ENCODE measurements around the gene JMJD4. TPM values are rescaled to one million over a fixed set of nuclear protein-coding genes. Genes with fewer than 3 reads are reported as not detected.

The JMJD4 gene
- polyA plus RNA-seq (2013, experiment 1 of 2), result 10.8 TPM
- polyA plus RNA-seq (2013, experiment 2 of 2), result 10.8 TPM

DNA sequence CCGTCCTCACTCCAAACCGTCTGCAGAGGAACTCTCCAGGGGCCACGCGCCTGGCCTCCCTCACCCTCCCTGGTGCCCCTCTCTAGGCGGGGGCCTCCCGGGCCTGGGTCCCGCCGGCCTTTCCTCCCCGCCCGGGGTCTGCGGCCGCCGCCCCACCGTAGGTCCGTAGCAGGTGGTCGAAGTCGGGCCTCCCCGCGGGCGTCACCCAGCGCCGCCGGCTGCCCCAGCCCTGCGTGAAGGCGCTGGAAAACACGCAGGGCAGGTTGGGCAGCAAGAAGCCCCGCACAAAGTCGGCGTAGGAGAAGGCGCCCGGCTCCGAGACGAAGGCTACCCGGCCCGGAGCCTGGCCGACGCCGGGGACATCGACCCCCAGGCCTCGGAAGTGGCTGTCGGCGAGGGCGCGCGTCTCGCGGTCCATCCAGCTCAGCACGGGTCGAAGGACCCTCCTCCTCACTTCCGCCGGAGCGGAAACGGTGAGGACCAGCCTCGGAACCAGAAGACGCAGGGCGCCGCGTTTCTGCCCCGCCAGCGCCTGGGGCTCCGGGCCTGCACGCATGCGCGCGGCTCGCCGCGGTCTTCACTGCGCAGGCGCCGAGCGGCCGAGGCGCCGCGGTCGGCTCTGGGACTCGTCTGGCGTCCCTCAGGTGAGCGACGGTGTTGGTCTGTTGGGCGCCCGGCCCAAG, at the start of gene JMJD4, which contains the start of gene SNAP47:
JMJD4 (minus strand) TSS at position 447 of the 683 bp plus-strand sequence; CDS start at position 418, 29 bp downstream.
SNAP47 (plus strand) TSS at position 580 of the 683 bp plus-strand sequence. CDS start 12,302 bp downstream, outside the sequence.
- peak; percentile 96 for DNase-seq
- peak within 1 kb of the TSS; percentile 98 for H3K56ac ChIP-seq (ENCODE audit: low read length)
- H3K4me2 ChIP-seq (ENCODE audit: low read length), result peak within 1 kb of the TSS; percentile 93
- H4K5ac ChIP-seq (ENCODE audit: low read length), result no peak within 1 kb of the TSS
- H3K4me3 ChIP-seq (ENCODE audit: low read length), result peak within 1 kb of the TSS; percentile 89
- no peak within 1 kb of the TSS for H3K23ac ChIP-seq (ENCODE audit: low read length)
- peak within 1 kb of the TSS; percentile 10 for H2BK120ac ChIP-seq (ENCODE audit: low read depth, low read length)
- peak within 1 kb of the TSS; percentile 77 for H3K4ac ChIP-seq (ENCODE audit: low read depth, low read length)
- no peaks in the 10 kb centered on the region for H3K27me3 ChIP-seq (ENCODE audit: insufficient read depth, low read length, poor library complexity)
- H4K8ac ChIP-seq (ENCODE audit: low read depth, low read length), result peak within 1 kb of the TSS; percentile 79
- no peak within 1 kb of the TSS for H3K27ac ChIP-seq (ENCODE audit: low read depth, low read length)
- no peak within 1 kb of the TSS for H2BK15ac ChIP-seq (replicated peaks; ENCODE audit: low read depth)
- peak within 1 kb of the TSS; percentile 85 for H2AK5ac ChIP-seq (ENCODE audit: low read length)
- peaks cover 27% of the 10 kb centered on the region for H3K79me1 ChIP-seq (ENCODE audit: low read length)
- H3K4me1 ChIP-seq (ENCODE audit: control insufficient read depth, low read depth, low read length), result peaks cover 2% of the 10 kb centered on the region
- no peak within 1 kb of the TSS for H2BK5ac ChIP-seq (ENCODE audit: low read length)
- H3K18ac ChIP-seq (ENCODE audit: low read length), result peak within 1 kb of the TSS; percentile 62
- H3K9ac ChIP-seq (ENCODE audit: low read length), result peak within 1 kb of the TSS; percentile 88
- WGBS (ENCODE audit: extremely low coverage, insufficient coverage, low lambda C conversion rate), result no CpG with 5 or more reads among the region's 83 CpGs
- H3K79me2 ChIP-seq (ENCODE audit: control insufficient read depth, insufficient read depth, low read length), result peaks cover 42% of the 10 kb centered on the region
- H3K36me3 ChIP-seq (ENCODE audit: control insufficient read depth, insufficient read depth, low read length), result peaks cover 5% of the 10 kb centered on the region

GRCh38 chr1:227782226-227782625, 47.1 kb upstream of the JMJD4 start:
- Histone ChIP-seq H3K4me2 (ENCODE audit: low read length) (no peak overlapping the region), H3K79me2 (ENCODE audit: control insufficient read depth, insufficient read depth, low read length) (no peaks in the 10 kb centered on the region), H2BK5ac (ENCODE audit: low read length) (no peak overlapping the region), H4K5ac (ENCODE audit: low read length) (no peak overlapping the region), H3K56ac (ENCODE audit: low read length) (no peak overlapping the region), H3K79me1 (ENCODE audit: low read length) (no peaks in the 10 kb centered on the region), H3K36me3 (ENCODE audit: control insufficient read depth, insufficient read depth, low read length) (no peaks in the 10 kb centered on the region), H2AK5ac (ENCODE audit: low read length) (no peak overlapping the region), H4K8ac (ENCODE audit: low read depth, low read length) (no peak overlapping the region), H3K9ac (ENCODE audit: low read length) (no peak overlapping the region), H3K27ac (ENCODE audit: low read depth, low read length) (no peak overlapping the region), H2BK15ac (replicated peaks; ENCODE audit: low read depth) (no peak overlapping the region), H3K23ac (ENCODE audit: low read length) (no peak overlapping the region), H2BK120ac (ENCODE audit: low read depth, low read length) (no peak overlapping the region), H3K4ac (ENCODE audit: low read depth, low read length) (no peak overlapping the region), H3K4me1 (ENCODE audit: control insufficient read depth, low read depth, low read length) (no peaks in the 10 kb centered on the region), H3K4me3 (ENCODE audit: low read length) (no peak overlapping the region), H3K18ac (ENCODE audit: low read length) (no peak overlapping the region), H3K27me3 (ENCODE audit: insufficient read depth, low read length, poor library complexity) (no peaks in the 10 kb centered on the region)
- no CpG with 5 or more reads among the region's 4 CpGs for WGBS (ENCODE audit: extremely low coverage, insufficient coverage, low lambda C conversion rate)
- DNase-seq, result no peak

DNA sequence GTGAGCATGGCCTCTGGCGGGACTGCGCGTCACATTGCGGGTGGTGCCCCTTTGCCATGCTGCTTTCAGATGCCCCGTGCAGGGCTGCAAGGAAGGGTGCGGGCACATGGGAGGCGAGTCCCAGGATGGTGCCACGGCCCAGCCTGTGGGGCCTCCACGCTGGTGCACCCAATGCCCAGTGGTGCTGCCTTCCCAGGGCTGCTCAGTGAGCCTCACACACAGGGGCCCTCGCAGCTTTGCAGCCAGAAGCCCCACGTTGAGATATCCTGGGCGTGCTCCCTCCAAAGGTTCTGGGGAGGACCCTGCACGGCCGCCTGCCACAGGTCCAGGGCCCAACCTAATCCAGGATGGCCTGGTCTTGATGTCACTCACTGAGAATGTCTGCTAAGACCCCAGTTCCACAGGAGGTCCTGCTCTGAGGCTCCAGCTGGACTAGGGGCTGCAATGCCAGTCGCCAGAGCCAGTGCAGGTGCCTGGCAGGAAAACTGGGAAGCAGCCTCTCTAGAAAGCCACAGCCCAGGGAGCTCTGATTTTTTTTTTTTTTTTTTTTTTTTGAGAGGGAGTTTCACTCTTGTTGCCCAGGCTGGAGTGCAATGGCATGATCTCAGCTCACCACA, 46.3 kb upstream of the JMJD4 start:
- Histone ChIP-seq H4K8ac (ENCODE audit: low read depth, low read length) (no peak overlapping the region), H3K23ac (ENCODE audit: low read length) (no peak overlapping the region), H2BK120ac (ENCODE audit: low read depth, low read length) (no peak overlapping the region), H3K27me3 (ENCODE audit: insufficient read depth, low read length, poor library complexity) (no peaks in the 10 kb centered on the region), H3K4me3 (ENCODE audit: low read length) (no peak overlapping the region), H3K4ac (ENCODE audit: low read depth, low read length) (no peak overlapping the region), H3K27ac (ENCODE audit: low read depth, low read length) (no peak overlapping the region), H3K56ac (ENCODE audit: low read length) (no peak overlapping the region), H2AK5ac (ENCODE audit: low read length) (no peak overlapping the region), H3K36me3 (ENCODE audit: control insufficient read depth, insufficient read depth, low read length) (no peaks in the 10 kb centered on the region), H3K18ac (ENCODE audit: low read length) (no peak overlapping the region), H3K9ac (ENCODE audit: low read length) (no peak overlapping the region), H2BK5ac (ENCODE audit: low read length) (no peak overlapping the region), H2BK15ac (replicated peaks; ENCODE audit: low read depth) (no peak overlapping the region), H3K4me1 (ENCODE audit: control insufficient read depth, low read depth, low read length) (no peaks in the 10 kb centered on the region), H4K5ac (ENCODE audit: low read length) (no peak overlapping the region), H3K4me2 (ENCODE audit: low read length) (no peak overlapping the region), H3K79me2 (ENCODE audit: control insufficient read depth, insufficient read depth, low read length) (no peaks in the 10 kb centered on the region), H3K79me1 (ENCODE audit: low read length) (no peaks in the 10 kb centered on the region)
- no CpG with 5 or more reads among the region's 15 CpGs for WGBS (ENCODE audit: extremely low coverage, insufficient coverage, low lambda C conversion rate)
- DNase-seq, result no peak

- Histone ChIP-seq H3K56ac (ENCODE audit: low read length) (no peak overlapping the region), H3K4me1 (ENCODE audit: control insufficient read depth, low read depth, low read length) (no peaks in the 10 kb centered on the region), H3K79me2 (ENCODE audit: control insufficient read depth, insufficient read depth, low read length) (no peaks in the 10 kb centered on the region), H3K4ac (ENCODE audit: low read depth, low read length) (no peak overlapping the region), H4K8ac (ENCODE audit: low read depth, low read length) (no peak overlapping the region), H3K27me3 (ENCODE audit: insufficient read depth, low read length, poor library complexity) (no peaks in the 10 kb centered on the region), H3K36me3 (ENCODE audit: control insufficient read depth, insufficient read depth, low read length) (no peaks in the 10 kb centered on the region), H3K4me3 (ENCODE audit: low read length) (no peak overlapping the region), H2BK5ac (ENCODE audit: low read length) (no peak overlapping the region), H3K4me2 (ENCODE audit: low read length) (no peak overlapping the region), H3K18ac (ENCODE audit: low read length) (no peak overlapping the region), H3K23ac (ENCODE audit: low read length) (no peak overlapping the region), H2BK15ac (replicated peaks; ENCODE audit: low read depth) (no peak overlapping the region), H2AK5ac (ENCODE audit: low read length) (no peak overlapping the region), H4K5ac (ENCODE audit: low read length) (no peak overlapping the region), H2BK120ac (ENCODE audit: low read depth, low read length) (no peak overlapping the region), H3K9ac (ENCODE audit: low read length) (no peak overlapping the region), H3K79me1 (ENCODE audit: low read length) (no peaks in the 10 kb centered on the region), H3K27ac (ENCODE audit: low read depth, low read length) (no peak overlapping the region)
- WGBS (ENCODE audit: extremely low coverage, insufficient coverage, low lambda C conversion rate), result no CpG with 5 or more reads among the region's 23 CpGs
- DNase-seq, result no peak
These were observed 45.3 kb upstream of the JMJD4 start for GRCh38 chr1:227780101-227781044.

DNA sequence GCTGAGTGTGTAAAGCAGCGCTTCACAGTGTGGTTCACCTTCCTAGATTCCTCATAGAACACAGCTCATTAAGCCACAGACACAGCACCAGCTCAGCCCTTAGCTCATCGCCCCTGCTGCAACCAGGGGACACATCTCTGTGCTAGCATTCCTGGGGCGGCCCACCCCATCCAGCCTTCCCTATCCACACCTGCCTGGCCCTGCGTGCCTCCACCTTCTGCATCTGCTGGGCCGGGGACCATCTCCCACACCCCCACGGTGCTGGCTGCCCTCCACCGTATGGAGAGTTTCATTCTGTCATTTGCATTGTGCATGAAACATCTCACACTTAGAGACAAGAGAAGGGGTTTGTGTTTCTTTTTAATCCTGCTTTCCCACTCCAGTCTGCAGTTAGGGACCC, 44.6 kb upstream of the JMJD4 start:
- no peak overlapping the region for H3K4me2 ChIP-seq (ENCODE audit: low read length)
- H3K27me3 ChIP-seq (ENCODE audit: insufficient read depth, low read length, poor library complexity), result no peaks in the 10 kb centered on the region

More for the DNA sequence above, 44.6 kb upstream of the JMJD4 start:
- Histone ChIP-seq H4K5ac (ENCODE audit: low read length) (no peak overlapping the region), H3K27ac (ENCODE audit: low read depth, low read length) (no peak overlapping the region), H2BK120ac (ENCODE audit: low read depth, low read length) (no peak overlapping the region), H3K4me3 (ENCODE audit: low read length) (no peak overlapping the region), H2BK5ac (ENCODE audit: low read length) (no peak overlapping the region), H3K9ac (ENCODE audit: low read length) (no peak overlapping the region), H3K36me3 (ENCODE audit: control insufficient read depth, insufficient read depth, low read length) (no peaks in the 10 kb centered on the region), H2BK15ac (replicated peaks; ENCODE audit: low read depth) (no peak overlapping the region), H4K8ac (ENCODE audit: low read depth, low read length) (no peak overlapping the region), H3K4me1 (ENCODE audit: control insufficient read depth, low read depth, low read length) (no peaks in the 10 kb centered on the region), H3K79me2 (ENCODE audit: control insufficient read depth, insufficient read depth, low read length) (no peaks in the 10 kb centered on the region), H3K56ac (ENCODE audit: low read length) (no peak overlapping the region), H3K23ac (ENCODE audit: low read length) (no peak overlapping the region), H2AK5ac (ENCODE audit: low read length) (no peak overlapping the region), H3K79me1 (ENCODE audit: low read length) (no peaks in the 10 kb centered on the region), H3K4ac (ENCODE audit: low read depth, low read length) (no peak overlapping the region), H3K18ac (ENCODE audit: low read length) (no peak overlapping the region)
- no CpG with 5 or more reads among the region's 7 CpGs for WGBS (ENCODE audit: extremely low coverage, insufficient coverage, low lambda C conversion rate)
- no peak for DNase-seq

Measured in mesendoderm (in vitro differentiated cells).